Fibroblast of skin of back (primary cell): ENCODE results near the gene SLC31A1. TPM values are rescaled to one million over a fixed set of nuclear protein-coding genes. Genes with fewer than 3 reads are reported as not detected.

Experiments
- DNase-seq: peaks from one replicate; pipeline ENCODE4 v3.0.0-alpha.2; 2013
- polyA plus RNA-seq, 2 experiments: library from polyadenylated mRNA; unstranded; fragments of 120-200 nt; gene quantifications; one replicate each; pipeline ENCODE4 v1.2.1, GENCODE V29; 2013; ENCODE audit not compliant: insufficient read length in 2 of 2

SLC31A1 gene
- polyA plus RNA-seq (2013, experiment 1 of 2; ENCODE audit: insufficient read length): 23.7 TPM
- polyA plus RNA-seq (2013, experiment 2 of 2; ENCODE audit: insufficient read length): 17.3 TPM

GRCh38 chr9:113221003-113221799 is at the start of gene SLC31A1, which contains the start of gene FKBP15:
Gene SLC31A1 (plus strand): TSS chr9:113221544. CDS start chr9:113256149, 34,605 bp downstream.
Gene FKBP15 (minus strand): TSS chr9:113221277. CDS start chr9:113221243, 34 bp downstream.
- peak; percentile 98 for DNase-seq

GRCh38 chr9:113173341-113173740 is 48.0 kb upstream of the SLC31A1 start:
- DNase-seq: no peak

GRCh38 chr9:113176803-113177202 is 44.5 kb upstream of the SLC31A1 start:
- DNase-seq: no peak

GRCh38 chr9:113177251-113177650 is 44.1 kb upstream of the SLC31A1 start:
- DNase-seq: no peak

GRCh38 chr9:113178087-113178486 is 43.3 kb upstream of the SLC31A1 start:
- peak; percentile 47 for DNase-seq

- DNase-seq: no peak
Observed at GRCh38 chr9:113179839-113180238, 41.5 kb upstream of the SLC31A1 start.

GRCh38 chr9:113181165-113181564 is 40.2 kb upstream of the SLC31A1 start:
- DNase-seq: no peak

GRCh38 chr9:113183956-113184488 is 37.3 kb upstream of the SLC31A1 start:
- DNase-seq: no peak

- no peak for DNase-seq
Observed at GRCh38 chr9:113184539-113184938, 36.8 kb upstream of the SLC31A1 start.

GRCh38 chr9:113185271-113185670 is 36.1 kb upstream of the SLC31A1 start:
- DNase-seq: no peak

GRCh38 chr9:113186137-113186755 is 35.1 kb upstream of the SLC31A1 start:
- DNase-seq: no peak

GRCh38 chr9:113187929-113188595 is 33.3 kb upstream of the SLC31A1 start:
- peak; percentile 91 for DNase-seq

- DNase-seq: no peak
Observed at GRCh38 chr9:113192455-113192854, 28.9 kb upstream of the SLC31A1 start.

GRCh38 chr9:113199683-113200329 is 21.5 kb upstream of the SLC31A1 start:
- DNase-seq: no peak

GRCh38 chr9:113205432-113205831 is 15.9 kb upstream of the SLC31A1 start:
- DNase-seq: no peak

GRCh38 chr9:113205861-113206260 is 15.5 kb upstream of the SLC31A1 start:
- no peak for DNase-seq

GRCh38 chr9:113210815-113211214 is 10.5 kb upstream of the SLC31A1 start:
- DNase-seq: no peak

- no peak for DNase-seq
Observed at GRCh38 chr9:113215132-113215531, 6.2 kb upstream of the SLC31A1 start.

GRCh38 chr9:113216406-113216805 is 4.9 kb upstream of the SLC31A1 start:
- DNase-seq: no peak

- no peak for DNase-seq
Observed at GRCh38 chr9:113219186-113219936, 2.0 kb upstream of the SLC31A1 start.

- DNase-seq: peak; percentile 57
Observed at GRCh38 chr9:113219969-113220368, 1.4 kb upstream of the SLC31A1 start.
